Measurements from ENCODE around the gene NDUFS2. TPM values are rescaled to one million over a fixed set of nuclear protein-coding genes. Genes with fewer than 3 reads are reported as not detected.
A peak's percentile ranks its signal among the peaks of the same experiment; 100 is the strongest.

NDUFS2 gene
- polyA plus RNA-seq, 1 experiment = 150 TPM

DNA sequence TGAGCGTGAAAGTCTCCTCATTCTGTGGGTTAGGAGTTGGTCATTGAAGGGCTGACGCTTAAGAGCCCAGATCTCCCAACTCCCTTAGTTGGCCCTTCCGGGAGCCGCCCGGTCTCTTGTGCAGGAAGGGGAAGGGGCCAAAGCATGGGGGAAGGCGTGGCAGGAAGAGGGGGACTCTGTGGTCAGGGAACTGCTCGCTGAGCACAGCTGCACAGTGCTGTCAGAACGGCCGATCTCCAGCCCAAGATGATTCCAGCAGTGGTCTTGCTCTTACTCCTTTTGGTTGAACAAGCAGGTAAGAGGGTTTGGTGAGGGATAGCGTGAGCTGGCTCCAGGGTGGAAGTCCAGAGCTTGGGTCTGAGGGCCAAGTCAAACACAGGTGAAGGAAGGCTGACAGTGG is 12.9 kb downstream of the NDUFS2 start, which contains the start of gene FCER1G:
Gene FCER1G (plus strand): TSS at position 220 of the 400 bp plus-strand sequence. CDS start 27 bp downstream, at position 247.
- TF ChIP-seq, protein P1, sequence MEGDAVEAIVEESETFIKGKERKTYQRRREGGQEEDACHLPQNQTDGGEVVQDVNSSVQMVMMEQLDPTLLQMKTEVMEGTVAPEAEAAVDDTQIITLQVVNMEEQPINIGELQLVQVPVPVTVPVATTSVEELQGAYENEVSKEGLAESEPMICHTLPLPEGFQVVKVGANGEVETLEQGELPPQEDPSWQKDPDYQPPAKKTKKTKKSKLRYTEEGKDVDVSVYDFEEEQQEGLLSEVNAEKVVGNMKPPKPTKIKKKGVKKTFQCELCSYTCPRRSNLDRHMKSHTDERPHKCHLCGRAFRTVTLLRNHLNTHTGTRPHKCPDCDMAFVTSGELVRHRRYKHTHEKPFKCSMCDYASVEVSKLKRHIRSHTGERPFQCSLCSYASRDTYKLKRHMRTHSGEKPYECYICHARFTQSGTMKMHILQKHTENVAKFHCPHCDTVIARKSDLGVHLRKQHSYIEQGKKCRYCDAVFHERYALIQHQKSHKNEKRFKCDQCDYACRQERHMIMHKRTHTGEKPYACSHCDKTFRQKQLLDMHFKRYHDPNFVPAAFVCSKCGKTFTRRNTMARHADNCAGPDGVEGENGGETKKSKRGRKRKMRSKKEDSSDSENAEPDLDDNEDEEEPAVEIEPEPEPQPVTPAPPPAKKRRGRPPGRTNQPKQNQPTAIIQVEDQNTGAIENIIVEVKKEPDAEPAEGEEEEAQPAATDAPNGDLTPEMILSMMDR (IDR thresholded peaks at IDR 0.05; ENCODE audit: low read depth, low read length) = no peak
- ChIA-PET CTCF (interaction anchor here (3.0 to 3.5 kb wide), 3 partner anchors 11 to 167 kb away, joined by 13 to 62 read pairs (median 14); partner anchors contain the start of gene TOMM40L), POLR2A (no interaction called here)
- no peak within 1 kb of the TSS for H3K27ac ChIP-seq (ENCODE audit: low read depth, low read length)
- H3K27me3 ChIP-seq (ENCODE audit: control insufficient read depth, insufficient read depth, low read length) = no peaks in the 10 kb centered on the region
- H3K9me3 ChIP-seq (ENCODE audit: control insufficient read depth, insufficient read depth, low read length) = no peaks in the 10 kb centered on the region
- no peak within 1 kb of the TSS for H3K4me3 ChIP-seq (ENCODE audit: low read depth, low read length)
- no peak for DNase-seq (ENCODE audit: low read depth, low spot score)

DNA sequence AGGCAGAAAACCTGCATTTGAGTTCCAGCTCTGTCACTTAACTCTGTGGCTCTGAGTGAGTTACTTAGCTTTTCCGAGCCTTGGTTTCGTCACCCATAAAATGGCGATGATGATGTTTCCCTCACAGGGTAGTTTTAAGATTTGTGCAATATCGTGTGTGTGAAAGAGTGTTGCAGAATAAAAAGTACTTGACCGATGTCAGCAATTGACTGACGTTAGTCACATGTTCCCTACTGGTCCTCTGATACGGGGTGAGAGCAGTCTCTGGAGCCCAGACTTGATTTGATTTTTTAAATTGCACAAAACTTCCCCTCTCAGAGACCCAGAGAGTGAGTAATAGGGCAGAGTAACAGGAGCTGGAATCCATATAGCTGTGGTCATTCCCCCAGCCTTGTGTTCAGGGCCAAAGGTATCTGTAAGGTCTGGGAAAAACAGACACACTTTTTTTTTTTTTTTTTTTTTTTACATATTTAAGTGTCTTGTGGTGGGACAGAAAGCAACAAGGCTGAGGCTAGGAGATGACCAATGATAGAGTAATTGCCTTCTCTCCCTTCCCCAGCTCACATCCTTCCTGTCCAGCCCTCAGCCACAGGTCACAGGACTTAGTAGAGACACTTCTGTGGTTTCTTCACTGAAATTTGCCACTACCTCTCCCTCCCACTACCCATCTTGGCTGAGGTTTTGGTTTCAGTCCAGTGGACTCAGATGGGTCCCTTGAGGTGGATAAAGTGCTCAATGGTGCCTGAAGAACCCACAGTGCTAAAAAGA is 15.0 kb downstream of the NDUFS2 start:
- POLR2A ChIA-PET = interaction anchor here (0.6 to 2.3 kb wide), 4 partner anchors 9 to 18 kb away, joined by 3 to 9 read pairs (median 6); partner anchors contain the start of genes ADAMTS4, NDUFS2 and TOMM40L
- Histone ChIP-seq H3K4me3 (ENCODE audit: low read depth, low read length) (no peak overlapping the region), H3K27ac (ENCODE audit: low read depth, low read length) (peak overlapping the region; percentile 69), H3K27me3 (ENCODE audit: control insufficient read depth, insufficient read depth, low read length) (no peaks in the 10 kb centered on the region), H3K9me3 (ENCODE audit: control insufficient read depth, insufficient read depth, low read length) (no peaks in the 10 kb centered on the region)
- TF ChIP-seq, protein P1 (IDR thresholded peaks at IDR 0.05; ENCODE audit: low read depth, low read length) = no peak
- CTCF ChIA-PET = interaction anchor here (0.6 to 3.5 kb wide), 7 partner anchors 9 to 1303 kb away, joined by 3 to 62 read pairs (median 5); partner anchors contain the start of gene TOMM40L
- no peak for DNase-seq (ENCODE audit: low read depth, low spot score)

DNA sequence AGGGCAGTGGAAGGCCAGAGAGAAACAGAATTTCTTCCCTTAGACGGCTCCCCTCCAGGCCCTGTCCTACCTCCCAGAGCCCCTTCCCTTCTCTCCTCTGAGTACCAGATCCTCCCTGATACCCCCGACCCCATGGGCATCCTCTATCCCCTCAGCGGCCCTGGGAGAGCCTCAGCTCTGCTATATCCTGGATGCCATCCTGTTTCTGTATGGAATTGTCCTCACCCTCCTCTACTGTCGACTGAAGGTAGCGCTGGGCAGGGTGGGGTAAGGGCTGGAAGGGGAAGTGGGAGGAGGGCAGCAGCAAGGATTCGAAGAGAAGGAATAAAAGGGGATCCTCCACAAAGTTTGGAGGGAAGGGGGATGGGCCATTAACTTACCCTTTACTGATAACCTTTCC is 15.7 kb downstream of the NDUFS2 start:
- TF ChIP-seq, protein P1 (IDR thresholded peaks at IDR 0.05; ENCODE audit: low read depth, low read length) = no peak
- ChIA-PET CTCF (interaction anchor here (1.9 to 3.5 kb wide), 3 partner anchors 7 to 164 kb away, joined by 13 to 62 read pairs (median 14); partner anchors contain the start of gene TOMM40L), POLR2A (no interaction called here)
- DNase-seq (ENCODE audit: low read depth, low spot score) = no peak
- Histone ChIP-seq H3K4me3 (ENCODE audit: low read depth, low read length) (no peak overlapping the region), H3K27me3 (ENCODE audit: control insufficient read depth, insufficient read depth, low read length) (no peaks in the 10 kb centered on the region), H3K27ac (ENCODE audit: low read depth, low read length) (peak overlapping the region; percentile 21), H3K9me3 (ENCODE audit: control insufficient read depth, insufficient read depth, low read length) (no peaks in the 10 kb centered on the region)

DNA sequence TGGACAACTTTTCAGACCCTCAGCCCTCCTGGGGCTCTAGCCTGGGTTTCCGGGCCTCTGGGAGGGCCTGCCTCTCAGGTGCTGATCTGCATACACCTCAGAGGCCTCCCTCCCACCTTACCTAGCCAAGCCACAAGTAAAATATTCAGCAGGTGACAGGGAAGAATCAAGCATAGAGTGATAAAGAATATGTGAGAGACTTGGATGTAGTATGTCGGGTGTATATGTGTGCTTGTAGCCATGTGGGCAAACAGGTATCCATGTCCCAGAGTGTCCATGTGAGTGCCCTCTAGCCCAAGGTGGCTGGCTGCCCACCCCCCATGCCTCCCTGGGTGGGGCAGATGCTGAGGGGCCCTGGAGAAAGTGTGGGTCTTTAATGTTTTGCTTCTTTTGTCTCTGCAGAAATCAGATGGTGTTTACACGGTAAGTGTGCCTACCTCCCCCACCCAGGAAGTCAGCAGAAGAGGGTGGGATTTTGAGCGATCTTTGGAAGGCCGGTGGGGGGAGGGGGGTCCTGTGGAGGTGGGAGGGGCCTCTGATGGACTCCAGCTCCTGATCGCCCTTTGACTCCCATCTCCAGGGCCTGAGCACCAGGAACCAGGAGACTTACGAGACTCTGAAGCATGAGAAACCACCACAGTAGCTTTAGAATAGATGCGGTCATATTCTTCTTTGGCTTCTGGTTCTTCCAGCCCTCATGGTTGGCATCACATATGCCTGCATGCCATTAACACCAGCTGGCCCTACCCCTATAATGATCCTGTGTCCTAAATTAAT is 16.3 kb downstream of the NDUFS2 start:
- no peaks in the 10 kb centered on the region for H3K9me3 ChIP-seq (ENCODE audit: control insufficient read depth, insufficient read depth, low read length)
- ChIA-PET CTCF (interaction anchor here (1.0 to 1.9 kb wide), 5 partner anchors 8 to 73 kb away, joined by 3 to 13 read pairs (median 4); no protein-coding TSS in a partner anchor), POLR2A (interaction anchor here (1.7 kb wide), 1 partner anchor 17 kb away, joined by 4 read pairs; the partner anchor contains the start of gene NDUFS2)
- DNase-seq (ENCODE audit: low read depth, low spot score) = no peak
- no peak overlapping the region for H3K4me3 ChIP-seq (ENCODE audit: low read depth, low read length)
- TF ChIP-seq, protein P1 (IDR thresholded peaks at IDR 0.05; ENCODE audit: low read depth, low read length) = no peak
- H3K27me3 ChIP-seq (ENCODE audit: control insufficient read depth, insufficient read depth, low read length) = no peaks in the 10 kb centered on the region
- no peak overlapping the region for H3K27ac ChIP-seq (ENCODE audit: low read depth, low read length)

All from AG04450 (cell line).